Fibroblast of lung (primary cell): ENCODE data around the gene CDK1.

Source experiments
- CTCF ChIP-seq, 2 donors: IDR thresholded peaks in 1 of 2; conservative IDR thresholded peaks in 1 of 2; 1 replicate in 1 of 2; 2 replicates in 1 of 2; pipeline ENCODE4 v1.5.1; 2011 to 2012; ENCODE audit warnings: low read length in 2 of 2, control low read depth in 1 of 2, inconsistent platforms in 1 of 2, low read depth in 1 of 2, mild to moderate bottlenecking in 1 of 2
- EZH2 ChIP-seq: IDR thresholded peaks from 2 replicates; pipeline ENCODE4 v1.5.1; 2012; ENCODE audit warnings: low read length, control low read depth, mild to moderate bottlenecking; ENCODE audit errors: missing control alignments

- TF ChIP-seq CTCF (conservative IDR thresholded peaks at IDR 0.05 in 1 of 2, IDR thresholded peaks at IDR 0.05 in 1 of 2; ENCODE audit: low read depth in 1 of 2, low read length in 2 of 2) (no peak), EZH2 (no peak)
These were observed 41.0 kb downstream of the CDK1 start for GRCh38 chr10:60819271-60819670.
